GM15510 (cell line): Measurements from ENCODE around the gene CHTF18.
A peak's percentile ranks its signal among the peaks of the same experiment; 100 is the strongest.

Source experiments
- POLR2A ChIP-seq: IDR thresholded peaks from 3 replicates; pipeline ENCODE4 v1.6.1; 2011; ENCODE audit warnings: borderline replicate concordance; ENCODE audit not compliant: insufficient read length; ENCODE audit errors: extremely low read depth

CHTF18 gene

GRCh38 chr16:782258-782657 lies 6.2 kb upstream of the CHTF18 start:
- TF ChIP-seq POLR2A: no peak

- TF ChIP-seq POLR2A: no peak
Measured at GRCh38 chr16:782766-783403, 5.5 kb upstream of the CHTF18 start.

GRCh38 chr16:783404-784161 lies 4.8 kb upstream of the CHTF18 start:
- TF ChIP-seq POLR2A: no peak

DNA sequence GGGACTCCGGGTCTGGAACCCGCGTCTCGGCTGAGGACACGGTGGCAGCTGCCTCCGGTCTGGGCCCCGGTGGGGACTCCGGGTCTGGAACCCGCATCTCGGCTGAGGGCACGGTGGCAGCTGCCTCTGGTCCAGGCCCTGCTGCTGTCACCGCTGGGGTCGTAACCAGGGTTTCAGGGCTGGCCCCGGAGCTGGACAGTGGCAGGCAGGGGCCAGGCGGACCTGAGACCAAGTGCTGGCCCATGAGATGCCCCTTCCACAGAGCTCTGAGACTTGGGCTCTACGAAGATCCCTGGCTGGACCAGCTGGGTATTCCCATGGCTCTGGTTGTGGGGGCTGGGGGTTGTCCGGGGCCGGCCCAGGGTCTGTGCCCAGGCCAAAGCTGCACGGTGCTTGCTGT lies 4.0 kb upstream of the CHTF18 start:
- no peak for TF ChIP-seq POLR2A

DNA sequence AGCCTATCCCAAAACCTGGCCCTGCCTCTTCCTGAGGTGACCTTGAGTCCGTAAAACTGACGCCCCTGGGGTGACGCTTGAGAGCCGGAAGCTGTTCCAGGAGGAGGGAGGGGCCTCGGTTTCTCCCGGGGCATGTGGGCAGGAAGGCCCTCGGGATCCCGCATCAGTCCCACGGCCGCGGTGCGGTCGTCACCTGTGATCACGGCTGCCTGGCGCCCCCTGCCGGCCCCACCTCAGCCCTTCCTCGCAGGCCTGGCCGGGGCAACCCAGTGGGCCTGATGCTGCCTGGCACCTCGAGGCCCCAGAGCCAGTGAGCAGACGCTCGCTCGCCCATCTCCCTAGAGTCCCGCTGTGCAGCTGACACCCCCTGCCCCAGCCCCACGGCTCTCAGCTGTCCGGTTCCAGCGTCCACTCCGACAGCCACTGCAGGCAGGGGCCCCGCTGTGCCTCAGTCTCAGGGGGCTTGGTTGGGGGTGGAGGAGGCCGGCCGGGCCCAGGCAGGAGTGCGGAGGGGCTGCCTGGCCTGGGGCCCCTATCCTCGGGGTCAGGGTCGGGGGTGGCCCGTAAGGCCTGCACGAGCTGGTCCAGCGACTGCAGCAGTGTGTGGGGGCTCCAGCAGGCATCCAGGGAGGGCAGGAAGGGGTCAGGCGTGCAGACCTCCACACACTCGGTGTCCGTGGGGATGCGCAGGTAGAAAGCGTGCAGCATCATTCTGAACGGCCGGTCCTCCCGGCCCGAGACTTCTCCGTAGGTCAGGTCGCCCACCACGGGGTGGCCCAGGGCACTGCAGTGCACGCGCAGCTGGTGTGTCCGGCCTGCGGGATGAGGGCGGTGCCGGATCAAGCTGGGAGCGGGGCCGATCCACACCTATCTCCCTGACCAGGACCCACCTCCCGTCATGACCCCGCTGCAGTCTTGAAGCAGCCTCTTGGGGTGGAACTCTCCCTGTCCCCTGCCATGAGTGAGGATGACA lies 2.6 kb upstream of the CHTF18 start:
- TF ChIP-seq POLR2A: no peak

DNA sequence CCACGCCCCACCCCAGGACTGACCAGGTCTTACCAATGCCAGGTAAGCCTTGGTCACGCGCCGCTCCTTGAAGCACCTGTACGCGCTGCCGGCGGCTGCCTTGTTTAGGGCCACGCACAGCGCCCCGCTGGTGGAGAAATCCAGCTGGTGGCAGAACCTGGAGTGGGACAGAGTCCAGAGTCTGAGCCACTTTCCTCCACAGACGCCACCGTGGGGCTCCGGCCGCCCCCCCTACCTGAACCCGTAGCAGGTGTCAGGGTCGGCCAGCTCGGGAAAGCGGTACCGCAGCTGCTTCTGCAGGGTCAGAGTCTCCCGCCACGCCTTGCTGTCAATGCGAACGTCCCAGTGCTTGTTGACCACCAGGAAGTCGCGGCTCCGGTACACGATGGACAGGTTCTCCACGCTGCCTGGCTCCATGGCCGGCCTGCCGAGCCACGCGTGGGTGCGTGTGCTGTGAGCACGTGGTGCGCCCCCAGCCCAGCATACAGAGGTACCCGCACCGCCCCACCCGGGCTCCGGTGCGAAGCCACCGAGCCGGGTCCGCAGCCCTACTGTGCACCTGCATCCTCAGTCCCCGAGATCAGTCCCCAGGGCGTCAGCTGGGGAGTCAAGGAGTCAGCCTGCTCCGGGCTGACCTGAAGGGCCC lies 976 bp upstream of the CHTF18 start:
- no peak for TF ChIP-seq POLR2A

DNA sequence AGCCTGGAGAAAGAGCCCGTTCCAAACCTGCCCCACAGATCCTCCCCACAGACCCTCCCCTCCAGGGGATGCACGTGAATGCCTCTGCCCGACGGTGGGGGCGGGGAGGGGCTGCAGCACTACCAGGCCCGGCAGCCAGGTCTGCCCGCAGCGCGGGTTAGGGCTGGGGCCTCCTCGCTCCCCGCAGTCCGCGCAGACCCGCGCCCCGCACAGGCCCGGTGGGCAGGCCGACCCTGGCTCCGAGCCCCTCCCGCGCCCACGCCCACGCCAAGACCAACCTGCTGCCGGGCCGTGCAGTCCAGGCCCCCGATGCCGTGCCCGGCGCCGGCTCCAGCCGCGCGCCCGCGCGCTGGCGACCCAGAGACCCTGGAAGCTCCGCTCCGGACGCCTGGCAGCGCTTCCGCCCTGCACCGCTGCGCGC lies 432 bp upstream of the CHTF18 start, which contains the start of gene RPUSD1:
Gene RPUSD1, minus strand, starts transcription at position 404 of the 421 bp plus-strand sequence. CDS start 644 bp downstream, outside the sequence.
- TF ChIP-seq POLR2A: peak; percentile 75

DNA sequence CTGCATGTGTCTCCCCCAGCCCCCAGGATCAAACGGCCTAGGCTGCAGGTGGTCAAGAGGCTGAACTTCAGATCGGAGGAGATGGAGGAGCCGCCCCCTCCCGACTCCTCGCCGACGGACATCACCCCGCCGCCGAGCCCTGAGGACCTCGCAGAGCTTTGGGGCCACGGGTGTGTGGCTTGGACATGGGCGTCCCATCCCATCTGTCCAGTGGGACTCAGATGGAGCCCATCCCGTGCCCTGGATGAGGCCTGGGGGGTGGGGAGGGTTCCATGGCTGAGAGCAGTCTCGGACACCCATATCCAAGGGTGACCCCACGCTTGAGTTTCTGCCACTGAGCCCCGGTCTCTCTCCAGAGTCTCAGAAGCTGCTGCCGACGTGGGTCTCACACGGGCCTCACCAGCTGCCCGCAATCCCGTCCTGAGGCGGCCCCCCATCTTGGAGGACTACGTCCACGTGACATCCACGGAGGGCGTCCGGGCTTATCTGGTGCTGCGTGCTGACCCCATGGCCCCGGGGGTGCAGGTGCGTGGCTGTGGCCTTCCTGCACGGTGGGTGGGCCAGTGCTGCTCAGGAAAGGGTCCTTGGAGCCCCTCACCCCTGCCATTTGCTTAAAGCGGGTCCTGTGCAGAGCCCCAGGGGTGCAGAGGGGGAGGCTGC lies 901 bp downstream of the CHTF18 start:
- no peak for TF ChIP-seq POLR2A

- no peak for TF ChIP-seq POLR2A
Measured at GRCh38 chr16:790086-790485, 1.7 kb downstream of the CHTF18 start.

DNA sequence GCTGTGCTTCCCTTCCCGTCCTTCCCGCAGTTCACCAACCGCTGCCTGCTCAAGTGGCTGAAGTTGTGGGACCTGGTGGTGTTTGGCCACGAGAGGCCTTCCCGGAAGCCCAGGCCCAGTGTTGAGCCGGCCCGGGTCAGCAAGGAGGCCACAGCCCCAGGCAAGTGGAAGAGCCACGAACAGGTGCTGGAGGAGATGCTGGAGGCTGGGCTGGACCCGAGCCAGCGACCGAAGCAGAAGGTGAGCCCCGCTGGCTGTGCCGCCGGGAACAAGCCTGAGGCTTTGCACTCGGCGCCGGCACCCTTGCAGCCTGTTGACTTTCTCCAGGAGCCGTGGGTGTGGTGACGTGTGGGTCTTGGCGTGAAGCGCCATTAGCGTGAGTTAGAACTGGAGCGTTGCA lies 2.7 kb downstream of the CHTF18 start:
- no peak for TF ChIP-seq POLR2A

DNA sequence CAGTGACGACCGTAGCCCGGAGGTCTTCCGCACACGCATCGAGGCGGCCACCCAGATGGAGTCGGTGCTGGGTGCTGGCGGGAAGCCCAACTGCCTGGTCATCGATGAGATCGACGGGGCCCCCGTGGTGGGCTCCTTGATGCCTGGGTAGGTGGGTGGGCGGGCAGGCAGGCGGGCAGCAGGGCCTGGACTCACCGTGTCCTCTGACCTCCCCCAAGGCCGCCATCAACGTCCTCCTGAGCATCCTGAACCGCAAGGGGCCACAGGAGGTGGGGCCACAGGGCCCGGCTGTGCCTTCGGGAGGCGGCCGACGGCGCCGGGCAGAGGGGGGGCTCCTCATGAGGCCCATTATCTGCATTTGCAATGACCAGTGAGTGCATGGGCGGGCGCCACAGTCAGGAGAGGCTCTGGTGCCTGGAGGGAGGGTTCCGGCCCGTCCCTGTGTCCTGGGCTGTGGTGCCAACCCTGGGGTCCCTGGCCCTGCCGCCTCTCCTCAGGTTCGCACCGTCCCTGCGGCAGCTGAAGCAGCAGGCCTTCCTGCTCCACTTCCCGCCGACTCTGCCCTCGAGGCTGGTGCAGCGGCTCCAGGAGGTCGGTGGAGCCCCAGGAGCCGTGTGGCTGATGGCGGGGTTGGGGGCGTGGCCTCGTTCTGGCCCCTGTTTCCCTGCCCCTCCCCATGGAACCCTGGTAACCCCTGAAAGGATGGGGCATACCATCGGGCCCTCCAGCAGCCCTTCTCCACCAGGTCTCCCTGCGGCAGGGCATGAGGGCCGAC lies 4.0 kb downstream of the CHTF18 start:
- TF ChIP-seq POLR2A: no peak

- no peak for TF ChIP-seq POLR2A
Measured at GRCh38 chr16:793414-793813, 5.0 kb downstream of the CHTF18 start.

DNA sequence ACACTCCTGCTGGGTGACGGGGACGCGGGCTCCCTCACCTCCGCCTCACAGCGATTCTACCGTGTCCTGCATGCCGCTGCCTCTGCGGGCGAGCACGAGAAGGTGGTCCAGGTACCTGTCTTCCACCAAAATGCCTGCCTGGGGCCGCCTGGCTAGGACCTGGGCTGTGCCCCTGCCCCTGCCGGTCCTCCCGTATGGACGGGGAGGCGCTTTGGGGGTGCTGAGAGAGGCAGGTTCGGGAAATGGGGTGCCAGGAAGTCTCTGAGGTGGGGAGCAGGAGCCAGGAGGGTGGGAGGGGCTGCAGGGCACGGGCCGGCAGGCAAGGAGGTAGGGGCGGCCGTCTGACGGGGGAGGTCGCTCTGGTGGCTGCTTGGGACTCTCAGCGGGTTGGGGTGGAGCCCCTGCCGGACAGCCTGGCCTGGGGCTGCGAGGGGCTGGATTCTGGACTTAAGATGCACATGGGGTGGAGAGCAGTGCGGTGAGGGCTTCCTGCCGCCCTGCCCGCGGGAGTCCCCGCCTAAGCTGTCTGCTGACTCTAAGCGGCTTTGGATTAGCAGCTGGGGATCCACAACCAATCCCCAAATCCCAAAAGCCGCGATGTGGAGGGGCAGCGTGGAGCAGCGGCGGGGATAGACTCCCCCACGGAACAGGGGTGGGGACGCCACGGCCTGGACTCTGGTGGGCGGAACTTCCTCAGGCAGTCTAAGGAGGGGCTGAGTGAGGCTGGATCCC lies 5.8 kb downstream of the CHTF18 start:
- TF ChIP-seq POLR2A: no peak
